HepG2 (cell line): ENCODE results near the gene MAP3K8. TPM values are rescaled to one million over a fixed set of nuclear protein-coding genes. Genes with fewer than 3 reads are reported as not detected.

Experiments used
- DMTF1 ChIP-seq: sonication (generic); formaldehyde crosslinking; IDR thresholded peaks from 2 replicates; pipeline ENCODE4 v1.4.0; 2020; ENCODE audit warnings: mild to moderate bottlenecking, missing genetic modification reagents
- DR1 ChIP-seq: sonication (generic); formaldehyde crosslinking; IDR thresholded peaks from 2 replicates; pipeline ENCODE4 v1.8.0; 2021; ENCODE audit warnings: mild to moderate bottlenecking, missing genetic modification reagents, inconsistent platforms
- FOXA1 ChIP-seq, 2 experiments: fragments of 450-650 bp in 1 of 2; sonication (generic) in 1 of 2; formaldehyde crosslinking in 1 of 2; IDR thresholded peaks; 2 replicates each; pipeline versions ENCODE4 v1.4.0 to v1.6.1; 2016 to 2020; ENCODE audit warnings: missing genetic modification reagents in 1 of 2
- HMGXB3 ChIP-seq: sonication (generic); formaldehyde crosslinking; IDR thresholded peaks from 2 replicates; pipeline ENCODE4 v1.4.0; 2020; ENCODE audit warnings: missing genetic modification reagents, borderline replicate concordance
- HMGXB4 ChIP-seq, 2 experiments: sonication (generic) in 1 of 2; formaldehyde crosslinking in 1 of 2; IDR thresholded peaks; 2 replicates each; pipeline versions ENCODE4 v1.4.0 to v1.6.1; 2018 to 2020; ENCODE audit warnings: missing genetic modification reagents in 2 of 2, borderline replicate concordance in 1 of 2, low read depth in 1 of 2, mild to moderate bottlenecking in 1 of 2, missing biosample characterization in 1 of 2
- ISX ChIP-seq: sonication (generic); formaldehyde crosslinking; conservative IDR thresholded peaks from 2 replicates; pipeline ENCODE4 v1.5.0; 2020; ENCODE audit warnings: missing genetic modification reagents
- MAZ ChIP-seq, 2 experiments: sonication (generic) in 1 of 2; formaldehyde crosslinking in 1 of 2; IDR thresholded peaks; 2 replicates each; pipeline versions ENCODE4 v1.5.0 to v1.6.1; 2012 to 2020; ENCODE audit warnings: low read depth in 2 of 2, mild to moderate bottlenecking in 2 of 2, borderline replicate concordance in 1 of 2, improper control_type of control experiment in 1 of 2, low read length in 1 of 2, missing genetic modification reagents in 1 of 2, moderate library complexity in 1 of 2
- SMAD3 ChIP-seq: sonication (generic); formaldehyde crosslinking; IDR thresholded peaks from 2 replicates; pipeline ENCODE4 v1.4.0; 2020; ENCODE audit warnings: missing genetic modification reagents
- ZNF251 ChIP-seq: sonication (generic); formaldehyde crosslinking; IDR thresholded peaks from 2 replicates; pipeline ENCODE4 v1.9.0; 2021; ENCODE audit warnings: mild to moderate bottlenecking, missing genetic modification reagents
- ZNF281 ChIP-seq: sonication (generic); formaldehyde crosslinking; IDR thresholded peaks from 2 replicates; pipeline ENCODE4 v1.4.0; 2020; ENCODE audit warnings: missing genetic modification reagents, borderline replicate concordance
- ZNF605 ChIP-seq: sonication (generic); formaldehyde crosslinking; IDR thresholded peaks from 2 replicates; pipeline ENCODE4 v1.8.0; 2022; ENCODE audit warnings: mild to moderate bottlenecking, missing genetic modification reagents
- ZNF607 ChIP-seq: sonication (generic); formaldehyde crosslinking; IDR thresholded peaks from 2 replicates; pipeline ENCODE4 v1.5.1; 2020; ENCODE audit warnings: missing genetic modification reagents, mild to moderate bottlenecking, borderline replicate concordance
- ZNF788 ChIP-seq: sonication (generic); formaldehyde crosslinking; IDR thresholded peaks from 2 replicates; pipeline ENCODE4 v1.5.0; 2020; ENCODE audit warnings: mild to moderate bottlenecking, missing genetic modification reagents, borderline replicate concordance
- polyA plus RNA-seq, 8 experiments: library from polyadenylated mRNA; depleted of rRNA in 3 of 8; stranded (reverse) in 7 of 8; unstranded in 1 of 8; fragments of >200 nt; fragmentation: Illumina TruSeq in 4 of 8; extraction: Trizol in 4 of 8; gene quantifications; 2 replicates each; pipeline versions ENCODE4 v1.2.1 to v1.2.3, GENCODE V29; 2011 to 2016; ENCODE audit warnings: low read depth in 4 of 8, missing spikeins in 1 of 8, mixed read lengths in 1 of 8; ENCODE audit not compliant: insufficient read depth in 1 of 8
- total RNA-seq, 5 experiments: library from RNA; depleted of rRNA; stranded (reverse); fragments of >200 nt; fragmentation: Illumina TruSeq; extraction: Trizol; gene quantifications; 2 replicates each; pipeline ENCODE4 v1.2.3, GENCODE V29; 2016; ENCODE audit warnings: low read depth in 1 of 5

MAP3K8 gene
- total and polyA plus RNA-seq, 2 of the 13 experiments (the other 11 are each of a cell fraction or from before 2014, with no cell fraction given): 19.3 to 37.9 TPM

GRCh38 chr10:30433730-30434272 is at the start of gene MAP3K8 (continued):
- TF ChIP-seq ZNF788: 0 out of 2 replicates have a peak, but pooled peaks have one; percentile 14
- TF ChIP-seq FOXA1 (IDR thresholded peaks at IDR 0.05): no peak
- 0 out of 2 replicates have a peak, but pooled peaks have one; percentile 21 for TF ChIP-seq FOXA1 (CRISPR knock-in tag; IDR thresholded peaks at IDR 0.05)
- TF ChIP-seq ZNF607 (CRISPR knock-in tag): peak; percentile 19
- peak; percentile 63; the same call in 1 of the 2 replicates for TF ChIP-seq HMGXB3 (CRISPR knock-in tag)
- peak; percentile 34 for TF ChIP-seq ZNF605
- no peak for TF ChIP-seq ZNF251 (CRISPR knock-in tag)
- 0 out of 2 replicates have a peak, but pooled peaks have one; percentile 14 for TF ChIP-seq SMAD3 (CRISPR knock-in tag)
- TF ChIP-seq DMTF1 (CRISPR knock-in tag): no peak
- peak; percentile 7; the same call in 1 of the 2 replicates for TF ChIP-seq ZNF281 (CRISPR knock-in tag)
- TF ChIP-seq ISX (CRISPR knock-in tag): no peak
- TF ChIP-seq HMGXB4 (CRISPR knock-in tag; IDR thresholded peaks at IDR 0.05; ENCODE audit: borderline replicate concordance in 1 of 2, low read depth in 1 of 2): peak in 1 of 2 experiments; percentile 4; a peak in 1 of 4 replicates
- no peak; the same call in 1 of the 2 replicates for TF ChIP-seq MAZ (IDR thresholded peaks at IDR 0.05; ENCODE audit: borderline replicate concordance, low read depth, low read length)
- TF ChIP-seq MAZ (CRISPR knock-in tag; IDR thresholded peaks at IDR 0.05; ENCODE audit: low read depth): peak; percentile 76; the same call in 1 of the 2 replicates
- TF ChIP-seq DR1 (CRISPR knock-in tag): no peak; the same call in none of the 2 replicates
